ENCODE measurements around the gene VSTM5.

VSTM5 gene

DNA sequence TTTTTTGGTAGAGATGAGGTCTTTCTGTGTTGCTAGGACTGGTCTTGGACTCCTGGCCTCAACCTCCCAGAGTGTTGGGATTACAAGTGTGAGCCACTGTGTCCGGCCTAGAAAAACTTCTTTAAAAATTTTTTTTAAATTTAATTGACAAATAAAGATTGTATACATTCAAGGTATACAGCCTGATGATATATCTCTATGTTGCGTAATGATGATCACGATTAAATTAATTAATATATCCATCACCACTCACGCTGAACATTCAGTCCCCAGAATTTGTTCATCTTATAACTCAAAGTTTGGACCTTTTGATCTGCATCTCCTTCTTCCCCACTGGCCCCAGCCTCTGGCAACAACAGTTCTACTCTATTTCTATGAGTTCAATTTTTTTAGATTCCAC lies 27.2 kb downstream of the VSTM5 start:
- Histone ChIP-seq H4K20me1 (ENCODE audit: control insufficient read depth, insufficient read depth, low read depth, low read length) (no peaks in the 10 kb centered on the region), H3K9me2 (replicated peaks; ENCODE audit: control insufficient read depth, low read length) (no peaks in the 10 kb centered on the region), H3K4me1 (ENCODE audit: control insufficient read depth, low read length) (no peaks in the 10 kb centered on the region), H3K4me3 (ENCODE audit: low read length) (no peak overlapping the region), H3K36me3 (ENCODE audit: control insufficient read depth, low read length) (no peaks in the 10 kb centered on the region), H3K79me2 (ENCODE audit: control insufficient read depth, low read length) (no peaks in the 10 kb centered on the region), H3K27me3 (ENCODE audit: control insufficient read depth, low read length) (no peaks in the 10 kb centered on the region), H3K9me3 (ENCODE audit: control insufficient read depth, insufficient read depth, low read length) (no peaks in the 10 kb centered on the region), H3K27ac (ENCODE audit: low read depth, low read length) (no peak overlapping the region), H3K4me2 (ENCODE audit: low read length) (no peak overlapping the region), H3F3A (ENCODE audit: control insufficient read depth, insufficient read depth) (no peaks in the 10 kb centered on the region)
- TF ChIP-seq EZH2phosphoT487 (IDR thresholded peaks at IDR 0.05; ENCODE audit: borderline replicate concordance, low read length), result no peak
- TF ChIP-seq, protein P1, sequence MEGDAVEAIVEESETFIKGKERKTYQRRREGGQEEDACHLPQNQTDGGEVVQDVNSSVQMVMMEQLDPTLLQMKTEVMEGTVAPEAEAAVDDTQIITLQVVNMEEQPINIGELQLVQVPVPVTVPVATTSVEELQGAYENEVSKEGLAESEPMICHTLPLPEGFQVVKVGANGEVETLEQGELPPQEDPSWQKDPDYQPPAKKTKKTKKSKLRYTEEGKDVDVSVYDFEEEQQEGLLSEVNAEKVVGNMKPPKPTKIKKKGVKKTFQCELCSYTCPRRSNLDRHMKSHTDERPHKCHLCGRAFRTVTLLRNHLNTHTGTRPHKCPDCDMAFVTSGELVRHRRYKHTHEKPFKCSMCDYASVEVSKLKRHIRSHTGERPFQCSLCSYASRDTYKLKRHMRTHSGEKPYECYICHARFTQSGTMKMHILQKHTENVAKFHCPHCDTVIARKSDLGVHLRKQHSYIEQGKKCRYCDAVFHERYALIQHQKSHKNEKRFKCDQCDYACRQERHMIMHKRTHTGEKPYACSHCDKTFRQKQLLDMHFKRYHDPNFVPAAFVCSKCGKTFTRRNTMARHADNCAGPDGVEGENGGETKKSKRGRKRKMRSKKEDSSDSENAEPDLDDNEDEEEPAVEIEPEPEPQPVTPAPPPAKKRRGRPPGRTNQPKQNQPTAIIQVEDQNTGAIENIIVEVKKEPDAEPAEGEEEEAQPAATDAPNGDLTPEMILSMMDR (IDR thresholded peaks at IDR 0.05; ENCODE audit: low read depth, low read length, poor library complexity, severe bottlenecking), result no peak

DNA sequence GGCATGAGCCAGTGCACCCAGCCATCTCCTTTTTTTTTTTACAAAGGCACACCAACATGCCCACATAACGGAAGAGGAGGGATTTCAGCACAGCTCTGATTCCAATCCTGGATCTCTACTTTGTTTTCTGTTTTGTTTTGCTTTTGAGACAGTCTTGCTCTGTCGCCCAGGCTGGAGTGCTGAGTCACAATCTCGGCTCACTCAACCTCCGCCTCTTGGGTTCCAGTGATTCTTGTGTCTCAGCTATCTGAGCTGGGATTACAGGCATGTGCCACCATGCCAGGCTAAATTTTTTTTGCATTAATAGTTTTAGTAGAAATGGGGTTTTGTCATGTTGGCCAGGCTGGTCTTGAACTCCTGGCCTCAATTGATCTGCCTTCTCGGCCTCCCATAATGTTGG lies 28.1 kb downstream of the VSTM5 start:
- TF ChIP-seq, protein P1 (IDR thresholded peaks at IDR 0.05; ENCODE audit: low read depth, low read length, poor library complexity, severe bottlenecking), result no peak
- TF ChIP-seq EZH2phosphoT487 (IDR thresholded peaks at IDR 0.05; ENCODE audit: borderline replicate concordance, low read length), result no peak

DNA sequence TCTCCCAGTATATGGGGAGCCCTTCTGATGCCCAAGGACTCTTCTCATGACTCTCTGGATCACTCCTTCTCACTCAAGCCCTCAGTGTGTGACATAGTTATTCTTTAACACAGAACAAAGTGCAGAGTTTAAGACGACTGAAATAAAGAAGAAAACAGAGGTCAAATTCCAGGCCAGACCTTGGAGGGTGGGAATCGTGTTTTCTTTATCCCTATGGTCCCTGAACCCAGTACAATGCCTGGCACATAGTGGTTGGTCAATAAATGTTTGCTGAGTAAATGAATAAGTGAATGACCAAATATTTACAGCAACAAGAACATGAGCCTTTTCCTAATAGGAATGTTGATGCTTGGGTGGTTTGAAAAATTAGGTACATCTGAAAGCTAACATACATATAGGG lies 28.8 kb downstream of the VSTM5 start:
- H3K9me3 ChIP-seq (ENCODE audit: control insufficient read depth, insufficient read depth, low read length), result no peaks in the 10 kb centered on the region
- H4K20me1 ChIP-seq (ENCODE audit: control insufficient read depth, insufficient read depth, low read depth, low read length), result no peaks in the 10 kb centered on the region
- no peaks in the 10 kb centered on the region for H3K27me3 ChIP-seq (ENCODE audit: control insufficient read depth, low read length)
- H3K4me1 ChIP-seq (ENCODE audit: control insufficient read depth, low read length), result no peaks in the 10 kb centered on the region
- peaks cover 8% of the 10 kb centered on the region; the same call in 1 of the 2 replicates for H3F3A ChIP-seq (ENCODE audit: control insufficient read depth, insufficient read depth)
- no peak overlapping the region for H3K4me3 ChIP-seq (ENCODE audit: low read length)
- H3K79me2 ChIP-seq (ENCODE audit: control insufficient read depth, low read length), result no peaks in the 10 kb centered on the region
- no peaks in the 10 kb centered on the region for H3K9me2 ChIP-seq (replicated peaks; ENCODE audit: control insufficient read depth, low read length)
- H3K27ac ChIP-seq (ENCODE audit: low read depth, low read length), result no peak overlapping the region
- no peak for TF ChIP-seq EZH2phosphoT487 (IDR thresholded peaks at IDR 0.05; ENCODE audit: borderline replicate concordance, low read length)
- TF ChIP-seq, protein P1 (IDR thresholded peaks at IDR 0.05; ENCODE audit: low read depth, low read length, poor library complexity, severe bottlenecking), result no peak
- no peak overlapping the region for H3K4me2 ChIP-seq (ENCODE audit: low read length)
- H3K36me3 ChIP-seq (ENCODE audit: control insufficient read depth, low read length), result no peaks in the 10 kb centered on the region

More for the DNA sequence above, 28.1 kb downstream of the VSTM5 start:
- Histone ChIP-seq H3K4me1 (ENCODE audit: control insufficient read depth, low read length) (no peaks in the 10 kb centered on the region), H3K9me2 (replicated peaks; ENCODE audit: control insufficient read depth, low read length) (no peaks in the 10 kb centered on the region), H3F3A (ENCODE audit: control insufficient read depth, insufficient read depth) (0 out of 2 replicates have a peak, but pooled peaks cover 5% of the 10 kb centered on the region), H3K27ac (ENCODE audit: low read depth, low read length) (no peak overlapping the region), H3K9me3 (ENCODE audit: control insufficient read depth, insufficient read depth, low read length) (no peaks in the 10 kb centered on the region), H4K20me1 (ENCODE audit: control insufficient read depth, insufficient read depth, low read depth, low read length) (no peaks in the 10 kb centered on the region), H3K36me3 (ENCODE audit: control insufficient read depth, low read length) (no peaks in the 10 kb centered on the region), H3K79me2 (ENCODE audit: control insufficient read depth, low read length) (no peaks in the 10 kb centered on the region), H3K4me3 (ENCODE audit: low read length) (no peak overlapping the region), H3K4me2 (ENCODE audit: low read length) (no peak overlapping the region), H3K27me3 (ENCODE audit: control insufficient read depth, low read length) (no peaks in the 10 kb centered on the region)

Data from DOHH2 (cell line).